H1 (cell line): ENCODE results near the gene REC8.

Experiments
- JUN ChIP-seq: IDR thresholded peaks from 2 replicates; pipeline ENCODE4 v1.6.1; 2011; ENCODE audit warnings: low read depth, mild to moderate bottlenecking, improper control_type of control experiment, low read length
- MAFK ChIP-seq: IDR thresholded peaks from 2 replicates; pipeline ENCODE4 v1.6.1; 2012; ENCODE audit warnings: low read depth, mild to moderate bottlenecking, improper control_type of control experiment, low read length
- POU5F1 ChIP-seq: IDR thresholded peaks from 2 replicates; pipeline ENCODE4 v1.6.1; 2011; ENCODE audit warnings: low read depth, mild to moderate bottlenecking, low read length, moderate library complexity
- RAD21 ChIP-seq, 2 experiments: IDR thresholded peaks in 1 of 2; conservative IDR thresholded peaks in 1 of 2; 2 replicates each; pipeline ENCODE4 v1.6.1; 2011; ENCODE audit warnings: low read depth in 2 of 2, low read length in 2 of 2, improper control_type of control experiment in 1 of 2, inconsistent platforms in 1 of 2, mild to moderate bottlenecking in 1 of 2, moderate library complexity in 1 of 2
- TAF1 ChIP-seq: IDR thresholded peaks from 2 replicates; pipeline ENCODE4 v1.6.1; 2011; ENCODE audit warnings: mild to moderate bottlenecking, low read depth, low read length
- TF ChIP-seq, protein P1 (sequence below), 3 experiments: IDR thresholded peaks; 1 replicate in 2 of 3; 2 replicates in 1 of 3; pipeline versions ENCODE4 v1.5.1 to v1.6.1; 2011; ENCODE audit warnings: low read length in 3 of 3, mild to moderate bottlenecking in 3 of 3, inconsistent platforms in 2 of 3, low read depth in 1 of 3, moderate library complexity in 1 of 3; ENCODE audit not compliant: insufficient read depth in 1 of 3; ENCODE audit errors: control extremely low read depth in 1 of 3

- TF ChIP-seq, protein P1, sequence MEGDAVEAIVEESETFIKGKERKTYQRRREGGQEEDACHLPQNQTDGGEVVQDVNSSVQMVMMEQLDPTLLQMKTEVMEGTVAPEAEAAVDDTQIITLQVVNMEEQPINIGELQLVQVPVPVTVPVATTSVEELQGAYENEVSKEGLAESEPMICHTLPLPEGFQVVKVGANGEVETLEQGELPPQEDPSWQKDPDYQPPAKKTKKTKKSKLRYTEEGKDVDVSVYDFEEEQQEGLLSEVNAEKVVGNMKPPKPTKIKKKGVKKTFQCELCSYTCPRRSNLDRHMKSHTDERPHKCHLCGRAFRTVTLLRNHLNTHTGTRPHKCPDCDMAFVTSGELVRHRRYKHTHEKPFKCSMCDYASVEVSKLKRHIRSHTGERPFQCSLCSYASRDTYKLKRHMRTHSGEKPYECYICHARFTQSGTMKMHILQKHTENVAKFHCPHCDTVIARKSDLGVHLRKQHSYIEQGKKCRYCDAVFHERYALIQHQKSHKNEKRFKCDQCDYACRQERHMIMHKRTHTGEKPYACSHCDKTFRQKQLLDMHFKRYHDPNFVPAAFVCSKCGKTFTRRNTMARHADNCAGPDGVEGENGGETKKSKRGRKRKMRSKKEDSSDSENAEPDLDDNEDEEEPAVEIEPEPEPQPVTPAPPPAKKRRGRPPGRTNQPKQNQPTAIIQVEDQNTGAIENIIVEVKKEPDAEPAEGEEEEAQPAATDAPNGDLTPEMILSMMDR (IDR thresholded peaks at IDR 0.05; ENCODE audit: control extremely low read depth in 1 of 3, insufficient read depth in 1 of 3, low read depth in 1 of 3, low read length in 3 of 3): no peak
- TF ChIP-seq RAD21 (IDR thresholded peaks at IDR 0.05 in 1 of 2, conservative IDR thresholded peaks at IDR 0.05 in 1 of 2; ENCODE audit: low read depth in 2 of 2, low read length in 2 of 2) (no peak), MAFK (no peak), JUN (no peak), POU5F1 (no peak), TAF1 (no peak)
Measured at GRCh38 chr14:24207104-24207551, 35.2 kb downstream of the REC8 start.
